Measurements from ENCODE around the gene FMN1. TPM values are rescaled to one million over a fixed set of nuclear protein-coding genes. Genes with fewer than 3 reads are reported as not detected.

Gene FMN1
- total and polyA plus RNA-seq, 2 of the 8 experiments (the other 6 are each of a cell fraction or from before 2014, with no cell fraction given), result 0.27 to 3.7 TPM

DNA sequence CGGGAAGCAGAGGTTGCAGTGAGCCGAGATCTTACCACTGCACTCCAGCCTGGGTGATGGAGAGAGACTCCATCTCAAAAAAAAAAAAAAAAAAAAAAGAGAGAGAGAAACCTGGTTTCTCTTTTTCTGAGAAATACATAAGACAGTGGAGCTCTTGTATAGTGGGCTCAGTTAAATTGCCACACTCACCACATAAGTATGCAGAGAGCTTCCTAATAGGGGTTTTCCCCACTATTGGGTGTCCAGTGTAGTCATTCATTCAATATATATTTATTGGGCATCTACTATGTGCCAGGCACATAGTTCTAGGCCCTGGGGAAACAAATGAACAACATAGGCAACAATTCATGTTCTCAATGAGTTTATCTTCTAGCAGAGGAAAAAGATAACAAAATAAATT lies 48.9 kb upstream of the FMN1 start:
- no peak overlapping the region for H2BK20ac ChIP-seq (ENCODE audit: low read length)
- no peak overlapping the region for H3K14ac ChIP-seq (ENCODE audit: insufficient read length)
- no peaks in the 10 kb centered on the region for H3K36me3 ChIP-seq (ENCODE audit: control insufficient read depth in 2 of 4, insufficient read depth in 4 of 4, low read length in 3 of 4)
- H3K23me2 ChIP-seq (ENCODE audit: low read depth, low read length), result no peaks in the 10 kb centered on the region
- no peak overlapping the region for H2BK5ac ChIP-seq (ENCODE audit: low read depth, low read length)
- H2AK5ac ChIP-seq (ENCODE audit: low read depth, low read length), result no peak overlapping the region
- no peak overlapping the region for H3K18ac ChIP-seq (ENCODE audit: extremely low read depth, low read length)
- no peak overlapping the region for H4K5ac ChIP-seq (ENCODE audit: insufficient read length, low read depth, low read length)
- H2BK120ac ChIP-seq (replicated peaks; ENCODE audit: low read depth, low read length), result no peak overlapping the region
- H3K27me3 ChIP-seq (replicated peaks in 1 of 4; ENCODE audit: control insufficient read depth in 3 of 4, extremely low read depth in 1 of 4, insufficient read depth in 3 of 4, low read length in 3 of 4), result no peaks in the 10 kb centered on the region
- H4K20me1 ChIP-seq (replicated peaks in 1 of 2; ENCODE audit: control insufficient read depth in 1 of 2, insufficient read depth in 2 of 2, low read length in 2 of 2), result no peaks in the 10 kb centered on the region
- ChIA-PET POLR2A (ENCODE audit: partially characterized antibody) (no interaction called here), CTCF (ENCODE audit: partially characterized antibody) (interaction anchor here (0.7 to 3.7 kb wide), 15 partner anchors 9 to 496 kb away, joined by 3 to 22 read pairs (median 4); no protein-coding TSS in a partner anchor)
- DNase-seq (ENCODE audit: low read depth in 1 of 2, low spot score in 2 of 2), result no peak
- no peaks in the 10 kb centered on the region for H3K79me2 ChIP-seq (ENCODE audit: control insufficient read depth in 1 of 2, insufficient read depth in 2 of 2, low read length in 2 of 2)
- peaks cover 0 to 8% (median 2%) of the 10 kb centered on the region in 4 experiments; a peak in 2 of 7 replicates for H3K4me1 ChIP-seq (replicated peaks in 1 of 4; ENCODE audit: control insufficient read depth in 3 of 4, insufficient read depth in 4 of 4, low read length in 3 of 4)
- H3K27ac ChIP-seq (ENCODE audit: low read depth, low read length), result no peak overlapping the region
- H4K91ac ChIP-seq (replicated peaks; ENCODE audit: insufficient read length, low read length), result no peak overlapping the region
- no peak overlapping the region for H2BK15ac ChIP-seq (ENCODE audit: low read length)
- FAIRE-seq, result no peak
- no peak overlapping the region for H4K8ac ChIP-seq (ENCODE audit: extremely low read depth, insufficient read depth, low read length)
- H3K56ac ChIP-seq (replicated peaks; ENCODE audit: insufficient read length, low read depth, low read length), result no peak overlapping the region
- no peak overlapping the region for H3K4me2 ChIP-seq (ENCODE audit: insufficient read depth in 1 of 2, low read depth in 2 of 2, low read length in 2 of 2)
- H3K4ac ChIP-seq (replicated peaks; ENCODE audit: insufficient read length, low read depth, low read length), result no peak overlapping the region
- no peak overlapping the region for H3K23ac ChIP-seq (ENCODE audit: insufficient read length)
- no peaks in the 10 kb centered on the region for H3K9me3 ChIP-seq (ENCODE audit: insufficient read depth in 2 of 2, low read depth in 1 of 2, low read length in 1 of 2)
- 87% methylated on average over 2 of the region's 2 CpGs; no CpG with 5 or more reads in 1 of the 2 experiments for WGBS, 2 experiments (ENCODE audit: extremely low coverage in 1 of 2, insufficient coverage in 1 of 2, insufficient read length in 1 of 2, insufficient replicate concordance in 2 of 2, low coverage in 1 of 2, low lambda C conversion rate in 2 of 2, missing lambda C conversion rate in 1 of 2)
- no peak overlapping the region for H3K4me3 ChIP-seq (ENCODE audit: extremely low read depth in 1 of 4, insufficient read depth in 2 of 4, low read depth in 3 of 4, low read length in 4 of 4)
- no peak overlapping the region for H2AFZ ChIP-seq (ENCODE audit: low read length)
- H2BK12ac ChIP-seq (ENCODE audit: low read depth, low read length), result no peak overlapping the region
- no peak overlapping the region for H3K9ac ChIP-seq (replicated peaks in 1 of 4; ENCODE audit: extremely low read depth in 1 of 4, low read depth in 3 of 4, low read length in 3 of 4)
- no peaks in the 10 kb centered on the region for H3K79me1 ChIP-seq (ENCODE audit: low read depth, low read length)
- TF ChIP-seq TEAD4 (IDR thresholded peaks at IDR 0.05; ENCODE audit: low read depth, low read length) (no peak), SIX5 (IDR thresholded peaks at IDR 0.05; ENCODE audit: low read depth, low read length) (no peak), GTF2F1 (IDR thresholded peaks at IDR 0.05; ENCODE audit: borderline replicate concordance, low read depth, low read length) (no peak), GABPA (IDR thresholded peaks at IDR 0.05; ENCODE audit: borderline replicate concordance, insufficient read depth, low read length) (no peak), BCL11A (IDR thresholded peaks at IDR 0.05; ENCODE audit: low read depth in 2 of 2, low read length in 2 of 2) (no peak), TBP (IDR thresholded peaks at IDR 0.05; ENCODE audit: low read depth, low read length) (no peak), CEBPB (IDR thresholded peaks at IDR 0.05; ENCODE audit: low read depth, low read length) (no peak), YY1 (IDR thresholded peaks at IDR 0.05; ENCODE audit: low read depth, low read length) (no peak), RFX5 (IDR thresholded peaks at IDR 0.05; ENCODE audit: borderline replicate concordance, low read depth, low read length) (no peak), RBBP5 (IDR thresholded peaks at IDR 0.05; ENCODE audit: borderline replicate concordance, low read depth, low read length) (no peak), PHF8 (conservative IDR thresholded peaks at IDR 0.05; ENCODE audit: low read depth, low read length) (no peak), SP1 (IDR thresholded peaks at IDR 0.05; ENCODE audit: low read depth, low read length) (no peak), HDAC2 (IDR thresholded peaks at IDR 0.05; ENCODE audit: borderline replicate concordance in 1 of 2, low read depth in 2 of 2, low read length in 2 of 2) (no peak)
- TF ChIP-seq, protein P1, sequence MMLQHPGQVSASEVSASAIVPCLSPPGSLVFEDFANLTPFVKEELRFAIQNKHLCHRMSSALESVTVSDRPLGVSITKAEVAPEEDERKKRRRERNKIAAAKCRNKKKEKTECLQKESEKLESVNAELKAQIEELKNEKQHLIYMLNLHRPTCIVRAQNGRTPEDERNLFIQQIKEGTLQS (IDR thresholded peaks at IDR 0.05; ENCODE audit: insufficient read depth, low read depth, low read length), result no peak
